Activated CD4-positive, alpha-beta T cell treated with anti-CD3 and anti-CD28 coated beads, Interleukin-2, amount 10 ng/mL, durations not matched to agents 24 days and 14 days (primary cell): ENCODE results near the gene SPATA2. TPM values are rescaled to one million over a fixed set of nuclear protein-coding genes. Genes with fewer than 3 reads are reported as not detected.
A peak's percentile ranks its signal among the peaks of the same experiment; 100 is the strongest.

Experiments
- DNase-seq: peaks from one replicate; pipeline ENCODE4 v3.0.0; 2022
- H3K27ac Mint-ChIP-seq: one replicate; pipeline ENCODE4 v1.8.0; 2022; ENCODE audit warnings: mild to moderate bottlenecking, mixed read lengths
- H3K27me3 Mint-ChIP-seq: one replicate; pipeline ENCODE4 v1.8.0; 2022; ENCODE audit warnings: mixed read lengths
- H3K36me3 Mint-ChIP-seq: one replicate; pipeline ENCODE4 v1.8.0; 2022; ENCODE audit warnings: low read depth, mild to moderate bottlenecking, mixed read lengths
- H3K4me1 Mint-ChIP-seq: one replicate; pipeline ENCODE4 v1.8.0; 2021; ENCODE audit warnings: mixed read lengths
- H3K4me3 Mint-ChIP-seq: one replicate; pipeline ENCODE4 v1.8.0; 2022; ENCODE audit warnings: mild to moderate bottlenecking, moderate library complexity, mixed read lengths
- H3K9me3 Mint-ChIP-seq: one replicate; pipeline ENCODE4 v1.8.0; 2021; ENCODE audit warnings: mixed read lengths
- intact Hi-C: fragments of 100-400 bp; cut with micrococcal nuclease; formaldehyde crosslinking; loops from one replicate; pipeline ENCODE4 v1.15.1; 2023
- total RNA-seq: library from RNA; stranded (reverse); gene quantifications from 2 replicates; pipeline ENCODE4 v1.2.3, GENCODE V29; 2022

SPATA2 gene
- total RNA-seq, 1 donor from 2014 or later = 9.9 TPM

- Mint-ChIP-seq H3K27ac (no peak overlapping the region), H3K4me3 (no peak overlapping the region), H3K4me1 (peaks cover 35% of the 10 kb centered on the region), H3K27me3 (no peaks in the 10 kb centered on the region), H3K36me3 (peaks cover 60% of the 10 kb centered on the region), H3K9me3 (no peaks in the 10 kb centered on the region)
- intact Hi-C loops = no loop called here
- DNase-seq = no peak
Observed at GRCh38 chr20:49941456-49941855, 26.1 kb upstream of the SPATA2 start.

GRCh38 chr20:49938173-49939163 lies 23.1 kb upstream of the SPATA2 start:
- intact Hi-C loops = loop anchor here (5.0 kb wide), 1 partner anchor 396 kb away; no protein-coding TSS in a partner anchor
- H3K27ac Mint-ChIP-seq = peak overlapping the region; percentile 64
- DNase-seq = no peak
- peaks cover 45% of the 10 kb centered on the region for H3K4me1 Mint-ChIP-seq
- H3K4me3 Mint-ChIP-seq = peak overlapping the region; percentile 94
- H3K36me3 Mint-ChIP-seq = peaks cover 36% of the 10 kb centered on the region
- H3K9me3 Mint-ChIP-seq = no peaks in the 10 kb centered on the region
- no peaks in the 10 kb centered on the region for H3K27me3 Mint-ChIP-seq

GRCh38 chr20:49937027-49937929 lies 21.9 kb upstream of the SPATA2 start:
- no peaks in the 10 kb centered on the region for H3K27me3 Mint-ChIP-seq
- H3K4me3 Mint-ChIP-seq = peak overlapping the region; percentile 94
- peak overlapping the region; percentile 88 for H3K27ac Mint-ChIP-seq
- H3K36me3 Mint-ChIP-seq = peaks cover 28% of the 10 kb centered on the region
- intact Hi-C loops = loop anchor here (2.0 to 5.0 kb wide), 2 partner anchors 22 to 395 kb away; partner anchors contain the start of gene SPATA2
- peak; percentile 63 for DNase-seq
- H3K9me3 Mint-ChIP-seq = no peaks in the 10 kb centered on the region
- H3K4me1 Mint-ChIP-seq = peaks cover 42% of the 10 kb centered on the region

- intact Hi-C loops = loop anchor here (2.0 to 5.0 kb wide), 2 partner anchors 22 to 394 kb away; partner anchors contain the start of gene SPATA2
Observed at GRCh38 chr20:49936153-49937026, 21.1 kb upstream of the SPATA2 start, which contains the start of gene RNF114. Gene RNF114, plus strand, starts transcription at chr20:49936397. Its CDS starts 16 bp downstream, at chr20:49936413.

GRCh38 chr20:49935746-49936152 lies 20.4 kb upstream of the SPATA2 start:
- peak overlapping the region; percentile 53 for H3K4me3 Mint-ChIP-seq
- DNase-seq = no peak
- no peaks in the 10 kb centered on the region for H3K27me3 Mint-ChIP-seq
- intact Hi-C loops = loop anchor here (2.0 to 5.0 kb wide), 2 partner anchors 21 to 393 kb away; partner anchors contain the start of gene SPATA2
- H3K9me3 Mint-ChIP-seq = no peaks in the 10 kb centered on the region
- H3K27ac Mint-ChIP-seq = no peak overlapping the region
- H3K4me1 Mint-ChIP-seq = peaks cover 35% of the 10 kb centered on the region
- peaks cover 19% of the 10 kb centered on the region for H3K36me3 Mint-ChIP-seq

More at GRCh38 chr20:49936153-49937026, 21.1 kb upstream of the SPATA2 start, which contains the start of gene RNF114:
- DNase-seq = peak; percentile 95
- H3K27me3 Mint-ChIP-seq = no peaks in the 10 kb centered on the region
- peaks cover 40% of the 10 kb centered on the region for H3K4me1 Mint-ChIP-seq
- H3K9me3 Mint-ChIP-seq = no peaks in the 10 kb centered on the region
- H3K36me3 Mint-ChIP-seq = peaks cover 25% of the 10 kb centered on the region
- H3K27ac Mint-ChIP-seq = peak within 1 kb of the TSS; percentile 88
- peak within 1 kb of the TSS; percentile 94 for H3K4me3 Mint-ChIP-seq

- H3K27ac Mint-ChIP-seq = no peak overlapping the region
- peaks cover 7% of the 10 kb centered on the region for H3K4me1 Mint-ChIP-seq
- intact Hi-C loops = loop anchor here (2.0 kb wide), 1 partner anchor 36 kb away; no protein-coding TSS in a partner anchor
- peaks cover 2% of the 10 kb centered on the region for H3K27me3 Mint-ChIP-seq
- H3K36me3 Mint-ChIP-seq = no peaks in the 10 kb centered on the region
- H3K9me3 Mint-ChIP-seq = no peaks in the 10 kb centered on the region
- no peak overlapping the region for H3K4me3 Mint-ChIP-seq
- no peak for DNase-seq
Observed at GRCh38 chr20:49929142-49929494, 13.8 kb upstream of the SPATA2 start.

- Mint-ChIP-seq H3K9me3 (no peaks in the 10 kb centered on the region), H3K27me3 (peaks cover 2% of the 10 kb centered on the region), H3K27ac (peak overlapping the region; percentile 28), H3K4me1 (peaks cover 3% of the 10 kb centered on the region), H3K4me3 (no peak overlapping the region), H3K36me3 (no peaks in the 10 kb centered on the region)
- intact Hi-C loops = loop anchor here (1.0 to 2.0 kb wide), 2 partner anchors 36 to 317 kb away; no protein-coding TSS in a partner anchor
- DNase-seq = peak; percentile 93
Observed at GRCh38 chr20:49928411-49929141, 13.2 kb upstream of the SPATA2 start.

GRCh38 chr20:49925901-49926454 lies 10.6 kb upstream of the SPATA2 start:
- intact Hi-C loops = loop anchor here (2.0 kb wide), 1 partner anchor 591 kb away; no protein-coding TSS in a partner anchor

GRCh38 chr20:49924247-49924646 lies 8.9 kb upstream of the SPATA2 start:
- Mint-ChIP-seq H3K27ac (no peak overlapping the region), H3K4me1 (peaks cover 3% of the 10 kb centered on the region), H3K36me3 (no peaks in the 10 kb centered on the region), H3K27me3 (peaks cover 2% of the 10 kb centered on the region), H3K4me3 (no peak overlapping the region), H3K9me3 (no peaks in the 10 kb centered on the region)
- intact Hi-C loops = no loop called here
- no peak for DNase-seq

More at GRCh38 chr20:49925901-49926454, 10.6 kb upstream of the SPATA2 start:
- Mint-ChIP-seq H3K4me1 (peaks cover 3% of the 10 kb centered on the region), H3K9me3 (no peaks in the 10 kb centered on the region), H3K4me3 (no peak overlapping the region), H3K27me3 (peaks cover 2% of the 10 kb centered on the region), H3K27ac (no peak overlapping the region), H3K36me3 (no peaks in the 10 kb centered on the region)
- DNase-seq = no peak

GRCh38 chr20:49919461-49919860 lies 4.1 kb upstream of the SPATA2 start:
- Mint-ChIP-seq H3K27ac (no peak overlapping the region), H3K36me3 (no peaks in the 10 kb centered on the region), H3K4me1 (peaks cover 11% of the 10 kb centered on the region), H3K27me3 (no peaks in the 10 kb centered on the region), H3K4me3 (no peak overlapping the region), H3K9me3 (no peaks in the 10 kb centered on the region)
- intact Hi-C loops = no loop called here
- DNase-seq = no peak

- Mint-ChIP-seq H3K27me3 (no peaks in the 10 kb centered on the region), H3K4me3 (no peak overlapping the region), H3K27ac (no peak overlapping the region), H3K9me3 (no peaks in the 10 kb centered on the region), H3K4me1 (peaks cover 15% of the 10 kb centered on the region), H3K36me3 (no peaks in the 10 kb centered on the region)
- DNase-seq = no peak
- intact Hi-C loops = no loop called here
Observed at GRCh38 chr20:49919009-49919408, 3.7 kb upstream of the SPATA2 start.

GRCh38 chr20:49918446-49918845 lies 3.1 kb upstream of the SPATA2 start:
- H3K27me3 Mint-ChIP-seq = no peaks in the 10 kb centered on the region
- no peak overlapping the region for H3K4me3 Mint-ChIP-seq
- H3K9me3 Mint-ChIP-seq = no peaks in the 10 kb centered on the region
- intact Hi-C loops = no loop called here
- peaks cover 19% of the 10 kb centered on the region for H3K4me1 Mint-ChIP-seq
- no peaks in the 10 kb centered on the region for H3K36me3 Mint-ChIP-seq
- no peak overlapping the region for H3K27ac Mint-ChIP-seq
- no peak for DNase-seq
